ENCODE measurements around the gene BAIAP2L2.

The BAIAP2L2 gene

DNA sequence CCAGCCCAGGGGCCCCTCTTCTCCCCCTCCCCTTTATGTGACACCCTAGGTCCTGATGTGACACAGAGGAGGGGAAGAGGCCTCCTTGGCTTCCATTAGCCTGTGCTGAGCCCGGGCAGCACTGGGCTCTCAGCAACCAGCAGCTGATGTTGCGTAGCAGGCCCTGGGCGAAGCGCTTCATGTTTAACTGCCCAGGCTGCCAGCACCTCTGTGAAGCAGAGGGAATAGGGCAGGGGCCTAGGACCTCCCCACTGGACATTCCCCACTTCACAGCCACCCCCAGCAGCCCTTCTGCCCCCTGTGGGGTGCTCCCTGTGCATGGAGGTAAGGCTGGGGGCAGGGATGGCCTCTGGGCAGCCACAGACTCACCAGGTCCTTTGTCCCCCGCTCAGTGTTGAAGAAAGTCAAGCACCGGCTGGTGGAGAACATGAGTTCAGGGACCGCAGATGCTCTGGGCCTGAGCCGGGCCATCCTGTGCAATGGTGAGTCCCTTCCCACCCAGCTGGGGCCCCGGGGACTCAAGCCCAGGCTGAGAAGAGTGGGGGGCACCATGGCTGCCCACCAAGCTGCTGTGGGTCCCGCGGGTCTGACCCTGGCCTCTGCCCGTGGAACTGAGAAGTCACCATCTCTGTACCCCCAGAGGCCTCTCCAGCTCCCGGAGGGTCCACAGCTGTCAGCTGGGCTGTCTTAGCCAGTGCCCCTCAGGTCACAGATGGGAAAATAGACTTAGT is 41.7 kb downstream of the BAIAP2L2 start:
- DNase-seq (ENCODE audit: low read depth in 2 of 2), result no peak

DNA sequence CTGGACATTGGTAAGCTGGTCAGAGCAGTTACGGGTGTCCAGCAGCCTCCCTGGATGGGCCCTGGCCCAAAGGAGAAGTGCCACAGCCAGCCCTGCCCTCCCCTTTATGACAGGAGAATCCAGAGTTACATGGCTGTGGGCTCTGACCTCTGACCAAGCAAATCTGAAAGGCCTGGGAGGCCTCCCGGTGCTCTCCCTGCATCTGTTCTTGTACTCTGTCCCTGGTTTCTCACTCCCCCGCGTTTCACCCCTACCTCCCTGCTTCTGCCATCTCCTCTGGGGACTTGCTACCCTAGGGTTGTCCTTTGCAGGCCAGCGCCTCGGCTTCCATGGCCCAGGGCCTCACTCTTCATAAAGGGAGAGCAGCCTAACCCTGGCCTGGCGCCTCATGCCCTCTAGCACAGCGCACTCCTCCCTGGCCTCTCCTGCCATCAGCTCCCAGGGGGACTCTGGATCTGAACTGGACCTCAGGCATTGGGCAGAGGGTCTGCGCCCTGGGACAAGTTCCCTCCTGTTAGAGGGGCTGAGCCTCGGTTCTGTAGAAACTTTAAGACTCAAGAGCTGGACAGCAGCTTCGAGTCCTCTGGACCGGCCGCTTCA is 42.6 kb downstream of the BAIAP2L2 start:
- DNase-seq (ENCODE audit: low read depth in 2 of 2), result no peak

GRCh38 chr22:38067028-38067415 is 43.5 kb downstream of the BAIAP2L2 start:
- no peak for DNase-seq (ENCODE audit: low read depth in 2 of 2)

GRCh38 chr22:38066381-38067027 is 44.0 kb downstream of the BAIAP2L2 start:
- no peak for DNase-seq (ENCODE audit: low read depth in 2 of 2)

GRCh38 chr22:38065539-38065938 is 44.9 kb downstream of the BAIAP2L2 start:
- DNase-seq (ENCODE audit: low read depth in 2 of 2), result no peak

DNA sequence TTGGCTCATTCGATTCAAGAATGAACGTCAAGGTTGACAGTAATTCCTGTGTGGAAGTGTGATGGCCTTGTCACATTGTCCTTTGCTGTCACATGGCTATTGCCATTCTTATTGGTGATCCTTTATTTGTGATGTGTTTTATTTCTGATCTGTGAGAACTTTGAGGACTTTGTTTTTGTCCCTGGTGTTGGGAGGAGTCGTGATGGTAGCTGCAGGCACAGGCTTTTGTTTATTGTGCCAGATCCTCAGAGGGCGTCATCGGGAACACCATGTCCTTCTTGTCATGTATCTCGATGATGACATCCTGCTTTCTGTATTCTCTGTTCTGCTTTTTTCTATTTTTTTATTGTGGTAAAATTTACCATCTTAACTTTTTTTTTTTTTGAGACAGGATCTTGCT is 47.7 kb downstream of the BAIAP2L2 start:
- no peak for DNase-seq (ENCODE audit: low read depth in 2 of 2)

DNA sequence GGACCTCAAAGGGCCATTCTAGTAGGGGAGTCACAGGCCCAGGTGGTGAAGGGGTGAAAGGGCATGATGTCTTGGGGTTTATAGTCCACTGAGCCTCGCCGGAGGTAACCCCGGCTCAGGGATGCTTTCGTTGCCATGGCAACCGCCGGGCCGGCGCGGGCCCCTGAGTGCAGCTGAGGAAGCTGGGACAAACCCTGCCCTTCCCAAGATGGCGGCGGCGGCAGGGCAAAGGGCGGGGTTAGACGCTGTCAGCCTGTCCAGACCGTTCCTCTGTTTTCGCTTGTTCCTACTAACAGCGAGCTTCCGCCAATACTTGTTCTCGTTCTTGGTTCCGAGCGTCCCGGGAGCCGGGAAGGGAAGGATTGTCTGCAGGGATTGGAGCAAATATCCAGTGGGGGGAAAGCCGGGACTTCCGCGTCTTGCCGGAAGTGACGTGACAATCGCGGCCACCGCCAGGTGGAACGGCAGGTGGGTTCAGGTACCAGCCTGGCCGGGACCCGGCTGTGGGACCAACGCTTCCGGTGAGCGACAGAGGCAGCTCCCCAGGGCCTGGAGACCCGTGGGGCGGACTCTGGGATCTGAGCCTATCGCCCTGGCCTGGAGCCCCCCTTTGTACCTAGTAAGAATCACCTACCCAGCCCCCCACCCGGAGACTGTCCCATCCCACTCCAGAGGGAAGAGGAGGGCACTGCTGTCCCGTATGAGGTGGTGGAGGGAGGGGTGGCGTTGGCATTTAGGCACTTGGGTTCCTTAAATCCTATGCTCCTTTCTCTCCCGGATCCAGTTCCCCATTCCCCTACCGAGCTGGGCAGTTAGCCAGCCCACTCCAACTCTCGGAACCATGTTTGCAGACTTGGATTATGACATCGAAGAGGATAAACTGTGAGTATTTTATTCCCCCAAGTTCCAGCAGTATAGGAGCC is 53.3 kb downstream of the BAIAP2L2 start, which contains the start of gene PICK1:
TSS of gene PICK1 (plus strand) at position 436 of the 923 bp plus-strand sequence. CDS start at position 842, 406 bp downstream.
- DNase-seq (ENCODE audit: low read depth in 2 of 2), result peak; percentile 56 to 76

- DNase-seq (ENCODE audit: low read depth in 2 of 2), result peak; percentile 58 to 64
Measured at GRCh38 chr22:38051900-38052862, 58.3 kb downstream of the BAIAP2L2 start.

GRCh38 chr22:38051261-38051660 is 59.2 kb downstream of the BAIAP2L2 start:
- DNase-seq (ENCODE audit: low read depth in 2 of 2), result no peak

- no peak for DNase-seq (ENCODE audit: low read depth in 2 of 2)
Measured at GRCh38 chr22:38050720-38051119, 59.8 kb downstream of the BAIAP2L2 start.

DNA sequence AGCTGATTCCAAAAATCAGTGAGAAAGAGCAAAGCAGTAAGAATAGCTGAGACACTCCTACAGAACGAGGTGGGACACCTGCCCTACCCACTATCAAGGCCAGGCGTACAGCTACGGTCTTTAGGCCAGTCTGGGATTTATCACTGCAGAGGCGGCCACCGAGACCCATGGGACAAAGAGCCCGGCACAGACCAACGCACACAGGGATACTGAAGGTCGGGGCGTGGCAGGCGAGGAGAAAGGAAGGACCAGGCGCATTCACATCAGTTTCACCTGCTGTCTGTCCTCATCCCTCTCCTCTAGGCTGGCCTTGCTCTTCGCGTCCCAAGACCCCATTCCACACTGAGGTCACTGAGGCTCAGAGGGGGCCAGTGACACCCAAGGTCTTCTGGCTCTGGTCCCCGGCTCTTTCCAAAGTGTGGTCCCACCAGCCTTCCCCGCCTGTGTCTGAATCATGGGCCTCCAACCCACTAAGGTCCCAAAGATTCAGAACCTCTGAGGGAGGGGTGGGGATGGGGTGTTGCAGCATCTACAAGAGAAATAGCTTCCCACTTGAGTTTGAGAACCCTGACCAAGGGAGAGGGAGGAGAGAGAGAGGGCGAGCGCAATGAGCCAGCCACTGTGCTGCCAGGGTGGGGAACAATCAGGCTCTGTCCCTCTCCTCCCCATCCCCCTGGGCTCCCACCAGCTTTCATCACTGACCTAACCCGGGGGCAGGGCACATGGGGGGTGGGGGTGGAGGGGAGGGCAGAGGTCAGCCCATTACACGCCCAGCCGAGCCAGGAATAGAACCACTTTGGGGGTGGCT is 60.5 kb downstream of the BAIAP2L2 start:
- DNase-seq (ENCODE audit: low read depth in 2 of 2), result no peak

GRCh38 chr22:38046070-38046748 is 64.3 kb downstream of the BAIAP2L2 start:
- no peak for DNase-seq (ENCODE audit: low read depth in 2 of 2)

- no peak for DNase-seq (ENCODE audit: low read depth in 2 of 2)
Measured at GRCh38 chr22:38043151-38044039, 67.1 kb downstream of the BAIAP2L2 start.

DNA sequence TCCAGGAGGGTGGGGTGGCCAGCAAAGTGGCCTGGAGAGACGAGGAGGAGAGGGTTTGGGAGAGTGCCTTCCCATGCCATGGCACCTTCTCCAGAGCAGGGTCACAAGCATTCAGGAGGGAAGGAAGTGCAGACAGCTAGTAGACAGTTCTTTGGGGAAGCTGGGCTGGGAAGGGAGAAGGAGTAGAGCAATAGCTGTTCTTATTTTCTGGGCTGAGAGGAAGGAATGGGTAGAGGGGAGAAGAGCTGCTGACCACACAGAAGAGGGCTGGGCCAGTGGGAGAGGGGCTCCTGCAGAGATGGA is 68.0 kb downstream of the BAIAP2L2 start:
- DNase-seq (ENCODE audit: low read depth in 2 of 2), result no peak

DNA sequence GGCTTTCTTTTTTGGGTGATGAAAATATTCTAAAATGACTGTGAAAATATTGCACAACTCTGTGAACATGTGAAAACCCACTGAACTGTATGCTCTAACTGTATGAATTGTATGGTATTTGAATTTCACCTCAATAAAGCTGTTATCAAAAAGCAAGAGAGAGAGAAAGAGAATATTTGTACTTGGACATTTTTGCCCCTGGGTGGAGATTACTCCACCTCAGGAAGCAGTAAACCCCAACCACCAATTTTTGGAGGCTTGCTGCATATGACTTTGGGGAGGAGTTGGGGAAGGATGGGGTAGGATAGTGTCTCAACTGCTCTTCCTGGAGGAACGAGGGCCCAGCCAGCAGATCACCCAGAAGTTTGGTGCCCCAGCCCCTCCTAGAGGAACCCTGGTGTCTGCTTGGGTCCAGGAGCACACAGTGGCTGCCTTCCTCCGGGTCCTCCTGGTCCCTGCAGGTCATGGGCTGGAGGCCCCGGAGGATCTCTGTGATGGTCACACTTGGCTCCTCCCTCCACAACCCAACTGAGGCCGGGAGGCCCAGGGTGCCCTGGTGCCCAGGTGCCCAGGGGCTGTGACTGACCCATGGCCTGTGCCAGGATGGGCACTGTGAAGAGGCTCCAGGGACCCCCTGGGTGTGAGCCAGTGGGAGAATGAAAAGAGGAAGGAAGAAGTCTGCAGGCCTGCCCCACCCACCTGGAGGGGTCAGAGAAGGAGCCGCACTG is 68.6 kb downstream of the BAIAP2L2 start:
- DNase-seq (ENCODE audit: low read depth in 2 of 2), result no peak

DNA sequence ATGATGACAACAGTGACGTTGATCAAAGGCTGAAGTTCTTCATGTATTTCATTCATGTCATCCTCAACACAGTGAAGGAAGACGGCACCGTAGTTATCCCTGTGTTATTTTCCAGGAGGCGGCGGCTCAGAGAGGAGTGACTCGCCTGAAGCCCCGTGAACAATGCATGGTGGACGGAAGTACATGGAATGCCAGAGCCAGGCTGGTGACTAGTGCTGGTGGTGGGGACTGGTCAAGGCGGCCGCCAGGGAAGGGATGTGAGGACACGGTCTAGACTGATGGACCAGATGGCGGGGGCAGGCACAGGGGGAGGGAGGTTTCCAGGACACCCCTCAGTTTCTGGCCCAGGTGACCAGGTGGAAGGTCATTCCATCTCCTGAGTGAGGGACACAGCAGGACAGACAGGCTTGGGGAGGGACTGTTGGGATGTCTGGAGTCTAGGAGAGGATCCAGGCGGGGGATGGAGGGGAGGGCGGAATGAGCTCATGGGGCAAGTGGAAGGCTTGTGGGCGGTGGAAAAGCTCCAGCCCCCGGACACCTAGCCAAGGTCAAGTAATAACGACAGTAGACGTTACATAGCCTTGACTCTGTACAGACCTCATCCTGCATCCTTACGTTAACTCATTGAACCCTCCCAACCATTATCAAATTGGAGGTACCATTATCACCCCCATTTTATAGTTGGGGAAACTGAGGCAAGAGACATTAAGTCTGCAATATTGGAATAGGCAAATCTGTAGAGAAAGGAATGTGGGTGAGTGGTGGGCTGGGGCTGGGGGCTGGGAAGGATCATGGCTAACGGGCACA is 69.3 kb downstream of the BAIAP2L2 start:
- no peak for DNase-seq (ENCODE audit: low read depth in 2 of 2)
